GM19043 (cell line): ENCODE results near the gene SEMA7A.
A peak's percentile ranks its signal among the peaks of the same experiment; 100 is the strongest.

Experiments
- ATAC-seq: cut with Tn5 transposase; IDR thresholded peaks from one replicate; pipeline ENCODE4 v1.9.1; 2021; ENCODE audit warnings: low read depth; ENCODE audit not compliant: unreplicated experiment

Gene SEMA7A

DNA sequence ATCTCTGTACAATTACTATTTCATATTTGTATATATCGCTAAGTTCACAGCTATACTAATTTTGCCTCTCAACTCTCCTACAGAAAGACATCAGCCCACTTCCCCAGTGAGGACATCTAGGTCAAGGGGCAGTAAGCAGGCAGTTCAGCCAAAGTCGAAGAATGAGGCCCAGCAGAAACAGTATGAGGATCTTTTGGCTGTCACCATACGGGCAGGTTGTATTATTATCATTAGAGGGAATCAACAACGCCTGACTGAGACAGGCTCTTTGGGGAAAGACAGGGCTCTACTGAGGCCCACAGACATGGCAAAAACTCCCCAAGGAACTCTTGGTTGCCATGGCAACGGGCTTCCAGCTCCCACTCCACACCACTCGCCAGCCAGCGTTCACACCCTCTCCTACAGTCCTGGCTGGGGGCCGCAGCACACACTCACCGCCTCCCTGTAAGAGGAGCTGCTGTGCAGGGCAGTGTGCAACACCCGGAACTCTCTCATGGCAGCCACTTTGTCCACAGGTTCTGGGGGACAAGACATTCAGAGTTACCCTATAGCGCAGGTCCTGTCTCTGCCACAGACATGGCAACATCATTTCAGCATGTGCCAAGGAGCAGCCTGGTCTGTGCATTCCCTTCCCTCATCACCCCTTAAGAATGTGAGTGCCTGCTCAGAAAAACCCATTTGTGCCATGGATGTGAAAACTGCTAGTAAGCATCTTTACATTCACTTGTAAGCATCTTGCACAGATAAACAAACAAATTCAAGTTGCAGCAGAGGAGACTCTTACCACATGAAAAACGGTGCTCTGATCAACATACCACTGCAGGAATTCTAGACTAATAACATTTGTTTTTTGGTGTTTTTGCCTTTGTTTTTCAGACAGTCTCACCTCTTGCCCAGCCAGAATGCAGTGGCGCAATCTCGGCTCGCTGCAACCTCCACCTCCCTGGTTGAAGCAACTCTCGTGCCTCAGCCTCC lies 18.4 kb upstream of the SEMA7A start:
- no peak for ATAC-seq

DNA sequence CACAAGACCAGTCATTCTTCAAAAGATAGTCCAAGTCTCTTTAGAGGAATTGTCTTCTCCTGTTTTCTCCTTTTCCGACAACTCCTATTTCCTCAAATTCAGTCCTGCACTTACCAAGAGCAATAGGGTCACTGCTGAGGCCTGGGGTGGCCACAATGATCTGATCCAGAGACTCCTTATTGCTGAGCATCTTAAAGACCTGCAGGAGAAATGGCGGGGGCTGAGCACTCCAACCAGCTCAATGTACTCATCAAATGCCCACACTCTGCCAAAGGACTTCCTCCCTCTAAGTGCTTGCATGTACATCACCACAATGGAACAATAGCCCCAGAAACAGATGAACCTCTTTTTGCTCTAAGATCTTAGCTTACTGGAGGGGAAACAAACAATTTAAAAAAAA lies 17.6 kb upstream of the SEMA7A start:
- no peak for ATAC-seq

DNA sequence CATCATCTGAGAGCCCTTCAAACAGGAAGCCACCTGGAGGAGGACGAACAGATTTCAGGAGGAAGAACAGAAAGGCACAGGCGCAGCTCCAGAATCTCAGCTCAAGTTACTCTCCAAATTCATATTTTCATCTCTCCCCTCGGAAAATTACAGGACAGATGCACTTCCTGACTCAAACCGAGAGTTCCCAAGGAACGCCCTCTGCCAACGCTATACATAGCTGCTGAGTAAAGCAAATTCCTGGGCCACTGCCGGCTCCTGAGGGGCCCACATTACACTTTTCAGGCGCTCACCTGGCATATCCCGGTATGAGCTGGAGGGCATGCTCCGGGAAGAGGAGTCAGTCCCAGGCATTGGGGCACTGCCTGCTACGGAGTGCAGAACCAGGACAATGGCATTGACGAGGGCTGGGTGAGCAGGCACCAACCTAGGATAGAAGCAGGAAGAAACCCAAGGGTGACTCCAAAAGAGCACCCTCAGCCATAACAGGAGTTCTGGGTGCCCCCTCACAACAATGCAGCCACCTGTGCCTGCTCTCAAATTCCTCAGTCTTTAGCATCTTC lies 16.0 kb upstream of the SEMA7A start:
- ATAC-seq, result no peak

DNA sequence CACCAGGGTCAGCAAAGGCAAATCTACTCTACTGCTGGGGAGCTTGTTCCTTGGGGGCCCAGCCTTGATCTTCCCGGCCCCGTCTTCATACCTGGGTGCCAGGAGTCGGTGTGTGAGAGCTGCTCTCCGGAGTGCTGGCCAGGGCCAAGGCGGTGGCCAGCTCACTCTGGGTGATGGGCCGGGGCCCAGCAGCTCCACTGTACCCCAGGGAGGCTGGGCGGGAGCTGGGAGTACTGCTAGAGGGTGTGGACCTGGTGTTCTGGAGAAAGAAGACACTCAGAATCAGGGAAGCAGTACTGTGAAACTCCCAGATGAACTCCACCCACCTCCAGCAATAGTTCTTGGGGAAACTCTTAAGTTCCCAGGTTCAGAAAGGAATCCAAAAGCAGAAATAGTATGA lies 15.3 kb upstream of the SEMA7A start:
- no peak for ATAC-seq

DNA sequence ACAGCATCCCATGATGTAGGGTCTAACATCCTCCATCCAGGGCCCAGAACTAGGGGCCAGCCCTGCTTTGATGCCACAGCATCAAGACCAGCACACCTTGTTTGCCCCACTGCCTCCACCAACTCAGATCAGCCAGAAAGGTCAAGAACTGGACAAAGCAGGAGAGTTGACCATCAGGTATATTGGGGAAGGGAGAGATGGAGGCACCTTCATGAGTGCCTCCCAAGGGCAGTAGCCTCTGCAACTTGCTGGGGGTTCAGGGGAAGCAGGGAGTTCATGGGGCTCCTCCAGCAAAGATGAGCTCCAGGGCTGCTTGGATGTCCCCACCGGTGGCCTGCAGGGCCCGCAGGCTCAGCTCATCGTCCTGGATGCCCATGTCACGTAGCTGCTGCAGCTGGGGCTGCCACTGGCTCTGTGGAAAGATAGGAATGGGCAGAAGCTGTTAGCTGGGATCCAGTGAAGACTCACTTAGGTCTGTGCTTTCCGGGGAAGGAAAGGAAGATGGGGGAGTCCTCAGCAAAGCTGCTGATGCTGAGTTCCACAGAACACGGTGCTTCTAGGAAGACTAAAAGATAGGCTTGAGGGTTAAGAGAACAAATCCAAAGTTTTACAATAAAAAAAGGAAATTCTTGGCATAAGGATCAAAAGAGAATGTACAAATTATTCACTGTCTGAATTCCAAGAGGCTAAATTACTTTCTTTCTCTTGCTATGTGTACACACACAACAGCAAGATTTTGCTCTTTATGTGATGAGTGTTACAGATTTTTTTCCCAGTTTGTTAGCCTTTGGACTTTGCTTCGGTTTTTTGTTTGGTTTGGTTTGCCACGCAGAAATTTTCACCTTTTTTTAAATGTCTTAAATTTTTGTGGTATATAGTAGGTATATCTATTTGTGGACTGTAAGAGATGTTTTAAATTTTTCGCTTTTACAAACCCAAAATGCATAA lies 12.3 kb upstream of the SEMA7A start:
- no peak for ATAC-seq

DNA sequence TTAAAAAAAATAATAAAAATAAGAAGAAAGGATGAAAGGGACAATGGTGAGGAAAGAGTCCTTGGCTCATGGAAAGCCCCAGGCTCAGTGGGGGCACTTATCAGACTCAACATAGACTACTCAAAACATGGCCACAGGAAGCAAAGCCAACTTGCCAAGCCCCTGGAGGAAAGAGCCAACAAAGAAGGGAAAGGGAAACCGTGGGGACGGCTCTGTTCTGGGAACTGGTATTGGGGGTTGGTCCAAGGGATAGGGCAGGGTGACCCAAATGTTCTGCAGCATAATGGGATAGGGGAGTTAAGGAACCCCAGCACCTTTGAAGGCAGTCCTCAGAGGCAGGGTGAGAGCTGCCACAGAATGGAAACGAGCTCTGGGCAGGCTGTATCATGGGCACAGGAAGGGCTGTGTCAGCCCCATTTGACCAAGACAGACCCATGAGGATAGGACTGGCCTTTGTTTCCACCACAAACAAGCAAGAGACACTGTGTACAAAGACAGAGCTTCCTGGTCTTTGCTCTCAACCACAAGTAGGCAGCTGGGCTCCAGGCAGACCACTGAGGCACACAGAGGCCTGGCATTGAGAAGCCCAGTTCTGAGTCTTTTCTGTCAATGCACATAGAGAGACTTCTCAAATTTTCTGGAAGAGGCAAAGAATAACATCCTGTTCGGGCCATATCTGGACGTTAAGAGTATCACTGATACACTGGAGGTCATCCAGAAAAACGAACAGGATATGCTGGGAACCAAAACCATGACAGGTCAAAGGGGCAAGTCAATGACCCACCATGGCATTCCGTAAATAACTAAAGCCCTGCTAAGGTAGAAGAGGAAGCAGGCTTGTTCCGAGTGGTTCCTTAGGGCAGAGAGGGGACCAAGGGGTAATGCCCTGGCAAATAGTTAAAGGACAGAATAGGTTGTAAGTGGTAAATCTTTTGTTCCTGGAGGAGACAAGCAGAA lies 10.6 kb upstream of the SEMA7A start:
- no peak for ATAC-seq

DNA sequence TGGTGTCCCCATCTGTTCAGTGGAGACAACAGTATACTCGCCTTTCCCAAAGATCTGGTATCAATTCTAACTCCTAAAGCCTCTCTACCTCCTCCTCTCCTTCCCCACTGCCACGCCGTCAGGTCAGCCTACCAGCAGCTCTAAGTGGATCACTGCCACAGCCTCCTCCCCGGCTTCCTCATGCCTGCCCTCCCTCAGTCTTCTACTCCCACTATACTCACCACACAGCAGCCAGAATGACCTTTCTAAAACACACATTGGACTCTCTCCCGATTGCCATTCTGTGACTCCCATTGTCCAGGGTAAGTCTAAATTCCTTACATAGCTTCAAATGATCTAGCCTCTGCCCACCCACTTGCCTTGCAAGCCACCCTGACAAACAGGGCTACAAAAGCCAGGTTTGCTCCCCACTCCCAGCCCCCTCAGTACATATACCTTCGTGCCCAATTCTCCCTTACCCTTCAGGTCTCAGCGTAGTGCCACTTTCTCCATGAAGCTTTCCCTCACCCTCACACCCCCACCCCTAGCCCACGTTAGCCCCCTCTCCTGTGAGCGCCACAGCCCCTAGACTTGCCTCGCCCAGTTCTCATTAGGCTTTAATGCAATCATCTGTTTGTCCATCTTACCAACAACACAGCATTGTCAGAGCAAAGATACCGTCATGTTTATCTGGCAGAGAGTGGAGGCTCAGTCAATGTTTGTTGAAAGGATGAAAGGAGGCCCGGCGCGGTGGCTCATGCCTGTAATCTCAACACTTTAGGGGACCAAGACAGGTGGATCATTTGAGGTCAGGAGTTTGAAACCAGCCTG lies 9.5 kb upstream of the SEMA7A start:
- no peak for ATAC-seq

DNA sequence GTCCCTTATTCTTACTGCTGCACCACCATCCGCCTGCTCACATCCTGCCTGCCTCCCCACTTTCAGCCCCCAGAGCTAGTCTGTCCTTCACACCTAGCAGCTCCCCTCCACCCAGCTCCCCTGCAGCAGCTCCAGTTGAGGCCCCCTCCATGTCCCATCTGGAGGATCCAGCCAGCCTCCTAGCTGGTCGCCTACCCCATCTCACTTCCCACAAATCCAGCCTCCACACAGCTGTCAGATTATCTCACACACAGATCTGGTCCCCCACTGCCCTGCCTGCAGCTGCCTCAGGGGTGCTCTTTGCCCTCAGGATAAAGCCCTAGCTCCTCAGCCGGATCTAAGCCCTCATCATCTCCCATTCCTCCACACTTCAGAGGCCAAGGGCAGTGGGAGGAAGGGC lies 8.8 kb upstream of the SEMA7A start:
- no peak for ATAC-seq

DNA sequence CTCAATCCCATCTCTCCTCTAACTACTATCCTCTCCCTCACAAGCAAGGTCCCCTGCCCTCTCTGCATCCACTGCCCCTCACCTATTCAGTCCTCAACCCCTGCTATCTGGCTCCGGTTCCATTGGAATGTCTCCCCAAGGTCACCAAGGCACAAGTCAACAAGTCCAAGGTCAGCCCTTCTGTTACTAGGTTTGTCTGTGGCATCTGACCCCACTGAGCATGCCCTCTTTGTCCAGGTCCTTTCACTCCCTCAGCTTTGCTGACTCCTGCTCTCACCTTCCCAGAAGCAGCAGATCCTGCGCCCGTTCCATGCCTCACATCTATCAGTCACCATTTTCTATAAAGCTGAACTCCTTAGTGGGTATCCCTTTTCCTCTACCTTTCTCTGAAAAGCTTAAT lies 8.3 kb upstream of the SEMA7A start:
- no peak for ATAC-seq

DNA sequence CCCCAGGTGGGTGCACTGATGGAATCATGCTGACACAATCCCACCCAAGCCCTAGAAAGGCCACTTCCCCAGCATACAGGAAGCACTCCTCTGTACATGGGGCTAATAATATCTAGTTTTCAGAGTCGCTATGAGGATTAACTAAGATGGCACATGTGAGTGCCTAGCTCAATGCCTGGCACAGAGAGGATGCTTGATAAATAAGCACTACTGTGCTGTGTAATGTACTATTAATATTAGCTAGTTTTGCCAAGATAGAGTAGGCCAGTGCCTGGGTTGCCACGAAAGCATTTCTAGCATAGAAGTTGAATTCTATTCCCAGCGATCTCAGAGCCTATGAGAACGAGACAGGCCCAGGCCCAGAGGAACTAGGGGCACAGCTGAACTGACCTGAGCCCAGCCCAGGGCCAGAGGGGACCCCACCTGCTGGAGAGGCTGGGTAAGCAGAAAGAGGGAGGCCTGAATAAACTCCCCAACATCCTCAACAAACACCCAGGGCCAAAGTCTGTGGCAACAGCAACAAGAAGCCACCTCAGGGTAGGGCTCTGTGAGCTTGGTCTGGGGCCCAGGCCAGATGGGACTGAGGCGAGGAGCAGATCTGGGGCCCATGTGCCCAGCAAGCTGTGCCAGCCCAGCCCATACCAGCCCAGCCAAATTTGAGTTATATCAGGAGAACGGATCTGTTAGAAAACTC lies 7.6 kb upstream of the SEMA7A start:
- ATAC-seq, result no peak

DNA sequence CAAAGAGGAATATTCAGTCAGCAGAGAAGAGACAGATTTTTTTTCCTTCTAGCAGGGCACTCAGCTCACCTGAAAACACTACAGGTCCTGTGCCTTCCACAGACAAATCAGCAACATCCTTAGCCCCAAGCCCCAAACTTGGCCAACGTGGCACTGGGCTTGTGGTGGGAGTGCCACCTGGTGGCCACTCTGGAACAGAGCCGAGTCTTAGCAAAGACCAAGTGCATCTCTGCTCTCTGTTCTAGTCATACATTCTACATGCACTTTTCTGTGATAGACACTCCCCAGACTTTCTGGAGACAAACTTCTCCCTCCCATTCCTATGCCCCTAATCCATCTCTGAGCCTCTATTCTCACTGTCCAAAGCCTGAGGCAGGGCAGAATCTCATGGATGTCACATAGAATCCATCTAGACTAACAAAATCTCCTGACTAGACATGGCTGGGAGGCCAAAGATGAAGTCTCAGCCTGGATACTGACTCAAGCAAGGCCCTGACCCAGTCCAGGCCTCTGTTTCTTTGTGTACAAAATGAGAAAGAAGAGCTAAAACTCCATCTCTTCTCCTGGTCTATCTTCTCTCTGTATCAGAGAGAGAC lies 5.1 kb upstream of the SEMA7A start:
- ATAC-seq, result no peak

DNA sequence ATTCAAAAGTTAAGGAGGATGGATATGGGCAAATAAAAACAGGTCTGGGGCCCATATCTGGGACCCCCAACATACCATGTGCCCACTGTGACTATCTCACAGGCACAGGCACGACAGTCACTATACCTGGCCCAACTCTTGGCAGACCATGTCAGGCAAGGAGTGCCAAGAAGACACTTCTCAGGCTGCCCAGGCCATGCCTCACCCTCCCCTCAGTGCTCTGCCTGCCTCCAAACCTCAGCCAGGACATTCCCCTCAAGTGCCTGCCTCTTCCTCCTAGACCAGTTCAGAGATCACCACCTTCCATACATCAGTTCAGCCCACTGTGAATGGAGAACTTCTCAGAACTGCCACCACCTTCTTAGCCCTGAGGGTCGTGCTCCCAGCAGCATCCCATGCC lies 4.4 kb upstream of the SEMA7A start:
- no peak for ATAC-seq

DNA sequence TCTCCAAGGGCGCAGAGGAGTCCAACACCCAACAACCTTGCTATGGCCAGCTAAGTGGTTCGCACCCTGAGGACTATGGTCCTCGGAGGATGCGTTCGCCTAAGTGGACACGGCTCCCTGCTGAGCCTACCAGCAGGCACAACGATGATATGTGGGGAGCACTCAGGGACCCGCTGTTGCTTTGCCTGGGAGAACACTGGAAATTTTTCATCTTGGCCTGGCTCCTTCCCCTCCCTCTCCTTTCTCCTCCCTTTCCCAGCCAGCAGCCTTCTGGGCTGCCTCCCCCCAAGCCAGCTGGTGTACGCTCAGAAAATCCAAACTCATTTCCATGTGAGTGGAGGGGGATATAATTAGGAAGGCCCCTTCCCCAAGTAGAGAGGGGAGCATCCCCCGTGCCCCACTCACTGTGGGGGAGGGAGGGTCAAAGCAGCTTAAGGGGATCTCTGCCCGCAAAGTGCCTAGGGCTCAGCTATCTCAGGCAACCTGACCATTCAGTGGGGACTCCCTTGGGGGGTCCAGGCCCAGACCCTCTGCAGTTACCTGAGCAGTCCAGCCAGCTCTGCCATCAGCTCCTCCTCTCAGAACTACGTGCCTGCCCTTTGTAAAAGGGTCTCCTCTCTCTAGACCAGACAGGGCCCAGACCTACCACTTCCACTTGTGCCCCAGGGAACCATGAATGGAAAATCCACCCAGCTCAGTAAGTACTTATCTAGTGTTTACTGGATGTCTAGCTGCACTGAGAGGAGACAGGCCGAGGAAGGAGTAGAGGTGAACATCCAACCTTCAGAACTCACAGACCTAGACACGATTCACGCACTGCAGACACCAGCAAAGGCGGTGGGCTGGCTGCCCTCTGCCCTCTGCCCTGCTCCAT lies 742 bp upstream of the SEMA7A start:
- peak; percentile 19 for ATAC-seq

DNA sequence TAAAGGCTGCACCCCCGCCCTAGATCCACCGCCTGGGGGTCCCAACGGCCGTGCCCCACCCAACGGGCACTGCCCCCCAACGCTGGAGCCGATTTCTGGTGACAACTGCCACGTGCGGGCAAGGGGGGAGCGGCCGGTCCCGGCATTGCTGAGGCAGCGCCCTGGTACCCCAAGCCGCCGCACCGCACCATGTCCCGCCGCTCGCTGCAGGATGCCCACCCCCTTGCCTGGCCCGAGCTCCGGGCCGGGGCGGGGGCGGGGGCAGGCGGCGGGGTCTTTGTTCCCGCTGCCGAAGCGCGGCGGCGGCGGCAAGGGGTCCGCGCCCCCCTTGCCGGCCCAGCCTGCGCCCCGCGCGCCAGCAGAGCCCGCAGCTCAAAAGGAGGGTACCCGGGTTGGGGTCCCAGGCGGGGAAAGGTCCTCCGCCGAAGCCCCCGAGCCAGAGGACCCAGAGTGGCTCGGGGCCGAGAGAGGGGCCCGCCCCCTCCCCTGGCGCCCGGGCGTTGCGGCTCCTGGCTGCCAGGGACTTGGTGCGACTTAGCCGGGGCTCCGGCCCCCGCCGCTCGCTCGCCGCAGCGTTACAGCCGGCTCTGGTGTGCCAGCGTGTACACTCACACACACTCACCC lies 678 bp downstream of the SEMA7A start:
- no peak for ATAC-seq

DNA sequence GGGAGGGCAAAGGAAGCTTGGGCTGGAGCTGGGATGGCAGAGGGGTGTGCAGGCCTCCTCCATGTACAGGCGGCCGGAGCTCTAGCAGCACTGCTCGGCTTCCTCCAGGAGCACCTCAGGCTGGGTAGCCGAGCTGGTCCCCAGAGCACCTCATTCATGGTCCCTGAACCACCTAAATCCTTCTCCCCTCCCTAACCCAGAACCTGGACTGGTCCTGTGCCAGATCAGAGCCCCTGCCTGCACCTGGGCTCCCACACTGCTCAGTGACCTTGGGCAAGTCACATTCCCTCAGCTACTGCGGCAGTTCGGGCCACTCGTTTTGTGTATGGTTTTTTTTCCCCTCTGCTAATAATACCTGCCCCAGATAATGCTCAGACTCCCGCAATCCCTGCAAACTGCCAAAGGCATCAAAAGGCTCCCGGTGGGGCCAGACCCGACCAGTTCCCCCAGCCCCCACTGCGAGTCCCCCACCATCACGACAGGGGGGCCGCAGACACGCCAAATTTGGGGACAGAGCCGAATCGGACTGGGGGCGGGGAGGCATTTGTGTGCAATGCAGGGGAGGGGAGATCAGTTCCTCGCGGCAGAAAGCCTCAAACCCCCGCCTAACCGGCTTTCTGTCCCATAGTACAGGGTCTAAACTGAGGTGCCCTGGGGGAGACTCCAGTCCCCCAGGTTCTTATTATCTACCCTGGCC lies 1.3 kb downstream of the SEMA7A start:
- ATAC-seq, result no peak

DNA sequence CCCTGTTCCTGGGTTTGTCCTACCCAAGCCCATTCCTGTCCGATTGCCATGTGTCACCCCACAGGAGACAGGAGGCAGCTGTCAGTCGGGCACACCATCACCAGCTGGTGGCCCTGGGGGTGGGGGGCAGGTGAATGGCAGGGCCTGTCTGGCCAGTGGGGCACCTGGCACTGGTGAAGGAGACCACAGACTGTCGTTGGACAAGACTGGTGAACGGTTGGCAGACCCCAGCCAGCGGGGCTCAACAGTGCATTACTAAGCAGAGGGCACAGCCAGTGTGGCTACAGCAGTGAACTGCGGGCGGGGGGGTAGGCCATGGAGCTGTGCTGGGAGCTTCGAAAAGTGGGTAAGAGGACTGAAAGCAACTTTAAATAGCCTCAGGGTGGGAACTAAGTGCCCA lies 2.1 kb downstream of the SEMA7A start:
- no peak for ATAC-seq
